ENCODE measurements around the gene FBXO21. TPM values are rescaled to one million over a fixed set of nuclear protein-coding genes. Genes with fewer than 3 reads are reported as not detected.

Gene FBXO21
- total RNA-seq, 1 donor from 2014 or later, result 52.3 TPM

- Histone ChIP-seq H3K36me3 (peaks cover 100% of the 10 kb centered on the region), H3K27me3 (ENCODE audit: low read depth) (no peaks in the 10 kb centered on the region), H3K4me3 (no peak overlapping the region), H3K4me1 (no peaks in the 10 kb centered on the region), H3K9me3 (replicated peaks) (no peaks in the 10 kb centered on the region), H3K27ac (replicated peaks) (no peak overlapping the region)
- no peak for TF ChIP-seq CTCF (IDR thresholded peaks at IDR 0.05; ENCODE audit: borderline replicate concordance)
- intact Hi-C loops (cut with micrococcal nuclease), result no loop called here
- no peak for DNase-seq
These were observed 28.1 kb downstream of the FBXO21 start for GRCh38 chr12:117162167-117162539.

GRCh38 chr12:117161460-117162166 is 28.7 kb downstream of the FBXO21 start:
- Histone ChIP-seq H3K27me3 (ENCODE audit: low read depth) (no peaks in the 10 kb centered on the region), H3K36me3 (peaks cover 100% of the 10 kb centered on the region), H3K4me1 (no peaks in the 10 kb centered on the region), H3K9me3 (replicated peaks) (no peaks in the 10 kb centered on the region), H3K4me3 (no peak overlapping the region), H3K27ac (replicated peaks) (no peak overlapping the region)
- DNase-seq, result no peak
- intact Hi-C loops (cut with micrococcal nuclease), result no loop called here
- TF ChIP-seq CTCF (IDR thresholded peaks at IDR 0.05; ENCODE audit: borderline replicate concordance), result no peak

GRCh38 chr12:117159674-117160073 is 30.6 kb downstream of the FBXO21 start:
- H3K27ac ChIP-seq (replicated peaks), result no peak overlapping the region
- peaks cover 100% of the 10 kb centered on the region for H3K36me3 ChIP-seq
- H3K9me3 ChIP-seq (replicated peaks), result no peaks in the 10 kb centered on the region
- H3K4me3 ChIP-seq, result no peak overlapping the region
- TF ChIP-seq CTCF (IDR thresholded peaks at IDR 0.05; ENCODE audit: borderline replicate concordance), result no peak
- DNase-seq, result no peak
- H3K4me1 ChIP-seq, result no peaks in the 10 kb centered on the region
- intact Hi-C loops (cut with micrococcal nuclease), result no loop called here
- H3K27me3 ChIP-seq (ENCODE audit: low read depth), result no peaks in the 10 kb centered on the region

- Histone ChIP-seq H3K27me3 (ENCODE audit: low read depth) (no peaks in the 10 kb centered on the region), H3K36me3 (peaks cover 100% of the 10 kb centered on the region), H3K4me1 (no peaks in the 10 kb centered on the region), H3K4me3 (no peak overlapping the region), H3K9me3 (replicated peaks) (no peaks in the 10 kb centered on the region), H3K27ac (replicated peaks) (no peak overlapping the region)
- no peak for TF ChIP-seq CTCF (IDR thresholded peaks at IDR 0.05; ENCODE audit: borderline replicate concordance)
- DNase-seq, result no peak
- intact Hi-C loops (cut with micrococcal nuclease), result no loop called here
These were observed 31.2 kb downstream of the FBXO21 start for GRCh38 chr12:117158911-117159553.

GRCh38 chr12:117158096-117158495 is 32.2 kb downstream of the FBXO21 start:
- Histone ChIP-seq H3K27me3 (ENCODE audit: low read depth) (no peaks in the 10 kb centered on the region), H3K4me3 (no peak overlapping the region), H3K27ac (replicated peaks) (no peak overlapping the region), H3K4me1 (no peaks in the 10 kb centered on the region), H3K9me3 (replicated peaks) (no peaks in the 10 kb centered on the region), H3K36me3 (peaks cover 100% of the 10 kb centered on the region)
- no peak for TF ChIP-seq CTCF (IDR thresholded peaks at IDR 0.05; ENCODE audit: borderline replicate concordance)
- intact Hi-C loops (cut with micrococcal nuclease), result no loop called here
- no peak for DNase-seq

Measured in left ventricle myocardium inferior (tissue), 1 donor.